ENCODE results near the gene SRL. TPM values are rescaled to one million over a fixed set of nuclear protein-coding genes. Genes with fewer than 3 reads are reported as not detected.

SRL gene
- polyA plus RNA-seq, 3 donors, result not detected

DNA sequence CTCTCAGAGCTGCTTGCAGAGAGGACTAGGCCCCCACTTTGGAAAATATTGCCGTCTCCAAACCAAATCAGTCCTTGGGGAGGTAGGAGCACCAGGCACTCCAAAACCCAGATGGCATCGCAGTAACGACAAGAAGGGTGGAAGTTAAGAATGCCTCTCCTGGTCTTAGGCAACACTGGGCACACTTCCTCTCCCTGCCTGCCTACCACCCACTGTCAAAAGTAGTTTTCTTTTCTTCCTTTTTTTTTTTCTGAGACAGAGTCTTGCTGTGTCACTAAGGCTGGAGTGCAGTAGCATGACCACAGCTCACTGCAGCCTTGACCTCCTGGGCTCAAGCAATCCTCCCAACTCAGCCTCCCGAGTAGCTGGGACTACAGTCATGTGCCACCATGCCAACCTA, 47.2 kb downstream of the SRL start:
- Histone ChIP-seq H3K4me2 (replicated peaks; ENCODE audit: extremely low read depth, low read length, poor library complexity, severe bottlenecking) (peak overlapping the region; percentile 47), H3K4me1 (ENCODE audit: control insufficient read depth in 1 of 2, insufficient read depth in 2 of 2, low read length in 2 of 2) (peaks cover 17 to 29% of the 10 kb centered on the region in 2 donors), H4K20me1 (ENCODE audit: insufficient read depth, low read length) (no peaks in the 10 kb centered on the region), H2AFZ (ENCODE audit: insufficient read depth, low read depth, low read length, poor library complexity, severe bottlenecking) (no peak overlapping the region), H3K4me3 (replicated peaks in 1 of 3; ENCODE audit: low read depth in 2 of 3, low read length in 3 of 3) (peak overlapping the region in 1 of 3 experiments; percentile 35), H3K27ac (ENCODE audit: low read depth in 1 of 2, low read length in 2 of 2) (peak overlapping the region; percentile 43 to 56), H3K36me3 (replicated peaks in 1 of 2; ENCODE audit: control insufficient read depth in 1 of 2, insufficient read depth in 2 of 2, low read length in 2 of 2) (no peaks in the 10 kb centered on the region), H3K9ac (ENCODE audit: insufficient read depth, low read length, poor library complexity, severe bottlenecking) (no peak overlapping the region), H3K9me3 (replicated peaks in 1 of 2; ENCODE audit: control insufficient read depth in 1 of 2, insufficient read depth in 1 of 2, low read length in 2 of 2) (no peaks in the 10 kb centered on the region), H3K79me2 (ENCODE audit: insufficient read depth, low read length) (no peaks in the 10 kb centered on the region), H3K27me3 (ENCODE audit: control insufficient read depth in 2 of 2, insufficient read depth in 2 of 2, low read length in 2 of 2) (peaks cover 4 to 10% of the 10 kb centered on the region in 2 donors)
- intact Hi-C loops (cut with micrococcal nuclease), result loop anchor here in 1 of 2 donors (10.0 kb wide), 1 partner anchor 190 kb away; no protein-coding TSS in a partner anchor
- H3K4me1 Mint-ChIP-seq, result peaks cover 25% of the 10 kb centered on the region
- H3K9me3 Mint-ChIP-seq, result peaks cover 0 to 10% (median 0%) of the 10 kb centered on the region in 7 donors
- peak; percentile 74 to 84 (median 80) for DNase-seq
- TF ChIP-seq, protein P1, sequence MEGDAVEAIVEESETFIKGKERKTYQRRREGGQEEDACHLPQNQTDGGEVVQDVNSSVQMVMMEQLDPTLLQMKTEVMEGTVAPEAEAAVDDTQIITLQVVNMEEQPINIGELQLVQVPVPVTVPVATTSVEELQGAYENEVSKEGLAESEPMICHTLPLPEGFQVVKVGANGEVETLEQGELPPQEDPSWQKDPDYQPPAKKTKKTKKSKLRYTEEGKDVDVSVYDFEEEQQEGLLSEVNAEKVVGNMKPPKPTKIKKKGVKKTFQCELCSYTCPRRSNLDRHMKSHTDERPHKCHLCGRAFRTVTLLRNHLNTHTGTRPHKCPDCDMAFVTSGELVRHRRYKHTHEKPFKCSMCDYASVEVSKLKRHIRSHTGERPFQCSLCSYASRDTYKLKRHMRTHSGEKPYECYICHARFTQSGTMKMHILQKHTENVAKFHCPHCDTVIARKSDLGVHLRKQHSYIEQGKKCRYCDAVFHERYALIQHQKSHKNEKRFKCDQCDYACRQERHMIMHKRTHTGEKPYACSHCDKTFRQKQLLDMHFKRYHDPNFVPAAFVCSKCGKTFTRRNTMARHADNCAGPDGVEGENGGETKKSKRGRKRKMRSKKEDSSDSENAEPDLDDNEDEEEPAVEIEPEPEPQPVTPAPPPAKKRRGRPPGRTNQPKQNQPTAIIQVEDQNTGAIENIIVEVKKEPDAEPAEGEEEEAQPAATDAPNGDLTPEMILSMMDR (IDR thresholded peaks at IDR 0.05), result no peak
- H3K27me3 Mint-ChIP-seq (ENCODE audit: low read depth in 3 of 3), result peaks cover 14 to 33% (median 20%) of the 10 kb centered on the region in 3 donors
- no peaks in the 10 kb centered on the region for H3K36me3 Mint-ChIP-seq
- WGBS (ENCODE audit: insufficient coverage), result 0% methylated on average over 3 of the region's 4 CpGs
- H3K27ac Mint-ChIP-seq, result peak overlapping the region; percentile 46 to 85 (median 81)
- peak overlapping the region in 1 of 2 donors; percentile 57 for H3K4me3 Mint-ChIP-seq

DNA sequence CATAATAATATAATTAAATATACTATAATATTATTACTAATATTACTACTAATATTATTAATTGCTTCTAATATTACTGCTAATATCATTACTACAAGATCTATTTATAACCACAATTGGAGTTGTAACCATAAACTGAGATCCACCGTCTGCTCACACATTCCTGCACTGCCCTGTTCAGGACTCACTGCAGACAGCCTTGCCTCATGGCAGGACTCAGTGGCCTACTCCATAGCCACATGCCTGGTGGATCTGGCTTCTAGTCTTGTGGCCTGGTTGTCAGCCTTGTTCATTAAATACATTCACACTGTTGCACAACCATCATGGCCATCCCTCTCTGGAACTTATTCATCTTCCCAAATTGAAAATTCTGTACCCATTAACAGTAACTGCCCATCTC, 48.0 kb downstream of the SRL start:
- Mint-ChIP-seq H3K36me3 (no peaks in the 10 kb centered on the region), H3K27ac (peak overlapping the region in 5 of 7 donors; percentile 70 to 85 (median 82)), H3K4me1 (peaks cover 25% of the 10 kb centered on the region), H3K4me3 (no peak overlapping the region), H3K9me3 (peaks cover 0 to 10% (median 0%) of the 10 kb centered on the region in 7 donors), H3K27me3 (ENCODE audit: low read depth in 3 of 3) (peaks cover 21 to 41% (median 27%) of the 10 kb centered on the region in 3 donors)
- Histone ChIP-seq H2AFZ (ENCODE audit: insufficient read depth, low read depth, low read length, poor library complexity, severe bottlenecking) (no peak overlapping the region), H3K4me3 (replicated peaks in 1 of 3; ENCODE audit: low read depth in 2 of 3, low read length in 3 of 3) (peak overlapping the region in 1 of 3 experiments; percentile 35), H3K9me3 (replicated peaks in 1 of 2; ENCODE audit: control insufficient read depth in 1 of 2, insufficient read depth in 1 of 2, low read length in 2 of 2) (no peaks in the 10 kb centered on the region), H3K36me3 (replicated peaks in 1 of 2; ENCODE audit: control insufficient read depth in 1 of 2, insufficient read depth in 2 of 2, low read length in 2 of 2) (no peaks in the 10 kb centered on the region), H3K27ac (ENCODE audit: low read depth in 1 of 2, low read length in 2 of 2) (peak overlapping the region in 1 of 2 donors; percentile 56), H3K27me3 (ENCODE audit: control insufficient read depth in 2 of 2, insufficient read depth in 2 of 2, low read length in 2 of 2) (peaks cover 9 to 17% of the 10 kb centered on the region in 2 donors), H3K4me1 (ENCODE audit: control insufficient read depth in 1 of 2, insufficient read depth in 2 of 2, low read length in 2 of 2) (peaks cover 17 to 29% of the 10 kb centered on the region in 2 donors), H3K9ac (ENCODE audit: insufficient read depth, low read length, poor library complexity, severe bottlenecking) (no peak overlapping the region), H3K79me2 (ENCODE audit: insufficient read depth, low read length) (no peaks in the 10 kb centered on the region), H3K4me2 (replicated peaks; ENCODE audit: extremely low read depth, low read length, poor library complexity, severe bottlenecking) (peak overlapping the region; percentile 47), H4K20me1 (ENCODE audit: insufficient read depth, low read length) (no peaks in the 10 kb centered on the region)
- DNase-seq, result peak in 1 of 3 donors; percentile 33
- intact Hi-C loops (cut with micrococcal nuclease), result loop anchor here in 1 of 2 donors (10.0 kb wide), 1 partner anchor 189 kb away; no protein-coding TSS in a partner anchor
- 83% methylated on average over 1 of the region's 1 CpG for WGBS (ENCODE audit: insufficient coverage)
- TF ChIP-seq, protein P1 (IDR thresholded peaks at IDR 0.05), result no peak
